Pancreas (tissue), 10 donors: ENCODE results near the gene SLC35A5. TPM values are rescaled to one million over a fixed set of nuclear protein-coding genes. Genes with fewer than 3 reads are reported as not detected.
A peak's percentile ranks its signal among the peaks of the same experiment; 100 is the strongest.

Experiments used
- ATAC-seq, 4 donors: fragments of 200-7000 bp; cut with Tn5 transposase; one replicate each; pipeline versions ENCODE4 v1.8.0 to v1.9.1; 2020; ENCODE audit warnings: mild to moderate bottlenecking in 4 of 4, moderate library complexity in 4 of 4
- DNase-seq, 6 donors: peaks; one replicate each; pipeline ENCODE4 v3.0.0-alpha.2; 2020
- FAIRE-seq: peaks from 2 replicates; lab custom pipeline; 2012; peaks lifted over from hg19 to GRCh38; lab: Jason Lieb, UNC
- H3K27ac ChIP-seq, 4 donors: fragments of 200-600 bp; sonication (generic); 1 replicate in 3 of 4; 2 replicates in 1 of 4; pipeline versions ENCODE4 v1.5.0 to v1.8.0; 2020
- H3K27me3 ChIP-seq, 4 donors: fragments of 200-600 bp; one replicate each; pipeline ENCODE4 v1.8.0; 2021
- H3K36me3 ChIP-seq, 3 donors: fragments of 200-600 bp; sonication (generic) in 1 of 3; one replicate each; pipeline versions ENCODE4 v1.5.0 to v1.8.0; 2020 to 2021
- H3K4me1 ChIP-seq, 3 donors: fragments of 200-600 bp; one replicate each; pipeline ENCODE4 v1.8.0; 2021
- H3K4me3 ChIP-seq, 4 donors: fragments of 200-600 bp; sonication (generic) in 2 of 4; one replicate each; pipeline versions ENCODE4 v1.5.0 to v1.8.0; 2020 to 2021
- H3K9me3 ChIP-seq, 4 donors: fragments of 200-600 bp; one replicate each; pipeline ENCODE4 v1.8.0; 2021
- WGBS, 2 donors: extraction: QIAGEN DNeasy Blood & Tissue Kit; methylation state at CpG; one replicate each; pipeline ENCODE4 v1.1.7; 2013; 5-methylcytosine and 5-hydroxymethylcytosine counted together
- intact Hi-C, 3 donors: fragments of 100-400 bp; cut with DNase I; formaldehyde crosslinking; loops; one replicate each; pipeline versions ENCODE4 v1.11.1 to v1.14.2; 2022
- polyA plus RNA-seq, 2 donors: library from polyadenylated mRNA; stranded (reverse); fragments of 200-250 nt; gene quantifications; one replicate each; pipeline ENCODE4 v1.2.3, GENCODE V29; 2013
- total RNA-seq, 6 donors: library from RNA; stranded (reverse); fragmentation: NEBNext Ultra II Directional in 4 of 6; extraction: Animal tissue kit (Norgen Biotek cat#: 25700) in 4 of 6; gene quantifications; one replicate each; pipeline versions ENCODE4 v1.2.1 to v1.2.4, GENCODE V29; 2021 to 2023
- TF ChIP-seq, protein P1 (sequence below), 4 donors: fragments of 200-600 bp; sonication (generic) in 3 of 4; IDR thresholded peaks; one replicate each; pipeline versions ENCODE4 v1.5.0 to v1.8.0; 2021; ENCODE audit warnings: antibody characterized with exemption in 4 of 4
- donor health status: healthy with polysubstance abuse.
- donor health status: DM: no; HTN: no; CAD: no; lungs with moderate emphysema.
- donor health status: DM: no; HTN: no; CAD: no.
- donor health status: control.
- donor health status: control.
- donor health status: Bipolar disorder and iron deficiency.
- donor health status: DM: yes; HTN: yes; CAD: no.
- donor health status: DM: no; HTN: no; CAD: no.
- donor health status: DM: no; HTN: no; CAD: no.
- donor health status: DM: yes; HTN: yes; CAD: no.

The SLC35A5 gene
- total and polyA plus RNA-seq, 8 donors = 3.0 to 16.9 (median 12.4) TPM

- 38 to 40% methylated on average over 1 of the region's 1 CpG for WGBS, 2 donors
- Histone ChIP-seq H3K27me3 (no peaks in the 10 kb centered on the region), H3K4me3 (no peak overlapping the region), H3K36me3 (no peaks in the 10 kb centered on the region), H3K9me3 (no peaks in the 10 kb centered on the region), H3K4me1 (no peaks in the 10 kb centered on the region), H3K27ac (no peak overlapping the region)
- no peak for FAIRE-seq
- no peak for DNase-seq
- intact Hi-C loops = no loop called here
- peak in 1 of 4 donors; percentile 26 for ATAC-seq
- TF ChIP-seq, protein P1, sequence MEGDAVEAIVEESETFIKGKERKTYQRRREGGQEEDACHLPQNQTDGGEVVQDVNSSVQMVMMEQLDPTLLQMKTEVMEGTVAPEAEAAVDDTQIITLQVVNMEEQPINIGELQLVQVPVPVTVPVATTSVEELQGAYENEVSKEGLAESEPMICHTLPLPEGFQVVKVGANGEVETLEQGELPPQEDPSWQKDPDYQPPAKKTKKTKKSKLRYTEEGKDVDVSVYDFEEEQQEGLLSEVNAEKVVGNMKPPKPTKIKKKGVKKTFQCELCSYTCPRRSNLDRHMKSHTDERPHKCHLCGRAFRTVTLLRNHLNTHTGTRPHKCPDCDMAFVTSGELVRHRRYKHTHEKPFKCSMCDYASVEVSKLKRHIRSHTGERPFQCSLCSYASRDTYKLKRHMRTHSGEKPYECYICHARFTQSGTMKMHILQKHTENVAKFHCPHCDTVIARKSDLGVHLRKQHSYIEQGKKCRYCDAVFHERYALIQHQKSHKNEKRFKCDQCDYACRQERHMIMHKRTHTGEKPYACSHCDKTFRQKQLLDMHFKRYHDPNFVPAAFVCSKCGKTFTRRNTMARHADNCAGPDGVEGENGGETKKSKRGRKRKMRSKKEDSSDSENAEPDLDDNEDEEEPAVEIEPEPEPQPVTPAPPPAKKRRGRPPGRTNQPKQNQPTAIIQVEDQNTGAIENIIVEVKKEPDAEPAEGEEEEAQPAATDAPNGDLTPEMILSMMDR (IDR thresholded peaks at IDR 0.05) = no peak
These were observed 66.1 kb downstream of the SLC35A5 start for GRCh38 chr3:112627919-112628466.

- Histone ChIP-seq H3K4me3 (no peak overlapping the region), H3K36me3 (no peaks in the 10 kb centered on the region), H3K9me3 (no peaks in the 10 kb centered on the region), H3K27me3 (no peaks in the 10 kb centered on the region), H3K4me1 (no peaks in the 10 kb centered on the region), H3K27ac (no peak overlapping the region)
- ATAC-seq (peak in 3 of 4 donors; percentile 61 to 77 (median 63)), FAIRE-seq (peak; percentile 32), DNase-seq (no peak)
- TF ChIP-seq, protein P1 (IDR thresholded peaks at IDR 0.05) = no peak
- intact Hi-C loops = no loop called here
- 69% methylated on average over 7 of the region's 7 CpGs for WGBS, 2 donors
These were observed 67.6 kb downstream of the SLC35A5 start for GRCh38 chr3:112629425-112629824.

- no peak overlapping the region for H3K27ac ChIP-seq
- intact Hi-C loops = no loop called here
- H3K4me1 ChIP-seq = no peaks in the 10 kb centered on the region
- TF ChIP-seq, protein P1 (IDR thresholded peaks at IDR 0.05) = no peak
- H3K4me3 ChIP-seq = no peak overlapping the region
- ATAC-seq = no peak
- no peaks in the 10 kb centered on the region for H3K9me3 ChIP-seq
- 82 to 87% methylated on average over 3 of the region's 3 CpGs for WGBS, 2 donors
- FAIRE-seq = no peak
- DNase-seq = no peak
- no peaks in the 10 kb centered on the region for H3K27me3 ChIP-seq
- no peaks in the 10 kb centered on the region for H3K36me3 ChIP-seq
These were observed 69.4 kb downstream of the SLC35A5 start for GRCh38 chr3:112631257-112631656.

GRCh38 chr3:112632596-112632995 is 70.8 kb downstream of the SLC35A5 start:
- no peak for FAIRE-seq
- DNase-seq = no peak
- Histone ChIP-seq H3K27me3 (no peaks in the 10 kb centered on the region), H3K9me3 (no peaks in the 10 kb centered on the region), H3K27ac (no peak overlapping the region), H3K36me3 (no peaks in the 10 kb centered on the region), H3K4me1 (no peaks in the 10 kb centered on the region), H3K4me3 (no peak overlapping the region)
- TF ChIP-seq, protein P1 (IDR thresholded peaks at IDR 0.05) = no peak
- ATAC-seq = no peak
- intact Hi-C loops = no loop called here
- WGBS, 2 donors = 38 to 50% methylated on average over 4 of the region's 4 CpGs

DNA sequence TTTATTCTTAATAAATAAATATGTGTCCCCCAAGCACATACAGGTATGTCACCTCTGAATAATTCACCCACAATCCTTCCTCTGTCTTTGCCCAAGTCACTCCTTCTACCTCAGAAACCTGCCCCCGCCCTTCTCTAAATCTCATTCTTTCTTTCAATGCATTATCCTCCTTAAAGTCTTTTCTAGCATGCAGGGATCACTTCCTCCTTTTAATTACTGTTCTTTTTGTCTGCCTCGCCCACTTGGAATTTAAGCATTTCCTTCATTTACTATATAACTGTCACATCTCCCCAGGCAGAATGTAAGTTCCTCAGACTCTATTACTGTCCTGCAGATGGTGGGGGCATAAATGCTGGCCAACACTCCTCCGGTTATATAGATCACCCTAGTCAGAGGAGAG is 71.3 kb downstream of the SLC35A5 start:
- no peak overlapping the region for H3K27ac ChIP-seq
- 47 to 53% methylated on average over 3 of the region's 3 CpGs for WGBS, 2 donors
- no peaks in the 10 kb centered on the region for H3K36me3 ChIP-seq
- H3K27me3 ChIP-seq = no peaks in the 10 kb centered on the region
- intact Hi-C loops = no loop called here
- DNase-seq (no peak), FAIRE-seq (no peak), ATAC-seq (no peak)
- H3K9me3 ChIP-seq = no peaks in the 10 kb centered on the region
- H3K4me1 ChIP-seq = no peaks in the 10 kb centered on the region
- no peak overlapping the region for H3K4me3 ChIP-seq
- TF ChIP-seq, protein P1 (IDR thresholded peaks at IDR 0.05) = no peak
